Kidney epithelial cell (primary cell): Measurements from ENCODE around the gene FOSB. TPM values are rescaled to one million over a fixed set of nuclear protein-coding genes. Genes with fewer than 3 reads are reported as not detected.
A peak's percentile ranks its signal among the peaks of the same experiment; 100 is the strongest.

Experiments used
- DNase-seq: peaks from one replicate; pipeline ENCODE4 v3.0.0-alpha.2; 2010; ENCODE audit warnings: low read depth
- H3K27me3 ChIP-seq: 2 replicates; pipeline ENCODE4 v1.6.0; 2011; ENCODE audit warnings: low read length; ENCODE audit not compliant: control insufficient read depth, insufficient read depth
- H3K36me3 ChIP-seq: 2 replicates; pipeline ENCODE4 v1.5.1; 2011; ENCODE audit warnings: low read length; ENCODE audit not compliant: control insufficient read depth, insufficient read depth
- H3K4me3 ChIP-seq: 2 replicates; pipeline ENCODE4 v1.5.1; 2011; ENCODE audit warnings: low read depth, mild to moderate bottlenecking, control low read depth, low read length
- CTCF ChIP-seq: IDR thresholded peaks from 2 replicates; pipeline ENCODE4 v1.5.1; 2011; ENCODE audit warnings: mild to moderate bottlenecking, moderate library complexity, low read length, control low read depth, inconsistent platforms; ENCODE audit not compliant: insufficient read depth, poor library complexity, severe bottlenecking
- total RNA-seq: library from RNA; depleted of rRNA; stranded (reverse); fragments of >200 nt; gene quantifications from 2 replicates; pipeline ENCODE4 v1.2.3, GENCODE V29; 2015

Gene FOSB
- total RNA-seq, 1 donor from 2014 or later, result 1.6 TPM

GRCh38 chr19:45462174-45462573, 5.6 kb upstream of the FOSB start:
- no peaks in the 10 kb centered on the region for H3K36me3 ChIP-seq
- no peak for DNase-seq
- H3K4me3 ChIP-seq, result no peak overlapping the region
- no peak for TF ChIP-seq CTCF
- H3K27me3 ChIP-seq, result no peaks in the 10 kb centered on the region

DNA sequence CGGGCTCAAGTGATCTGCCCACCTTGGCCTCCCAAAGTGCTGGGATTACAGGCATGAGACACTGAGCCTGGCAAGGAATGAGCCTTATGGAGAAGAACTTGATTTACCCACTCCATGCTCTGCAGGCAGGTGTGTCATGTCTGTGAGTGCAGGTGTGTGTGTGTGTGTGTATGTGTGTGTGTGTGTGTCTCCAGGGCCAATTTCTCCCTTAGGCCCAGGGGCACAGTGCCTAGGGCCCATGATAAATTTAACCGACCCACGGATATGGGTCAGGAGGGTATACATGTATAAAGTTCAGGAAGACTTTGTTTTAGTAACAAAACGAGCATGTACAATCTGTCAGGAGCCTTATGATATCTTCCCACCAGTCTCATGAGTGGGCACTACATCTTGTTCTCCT, 4.6 kb upstream of the FOSB start:
- H3K27me3 ChIP-seq, result no peaks in the 10 kb centered on the region
- no peak for TF ChIP-seq CTCF

DNA sequence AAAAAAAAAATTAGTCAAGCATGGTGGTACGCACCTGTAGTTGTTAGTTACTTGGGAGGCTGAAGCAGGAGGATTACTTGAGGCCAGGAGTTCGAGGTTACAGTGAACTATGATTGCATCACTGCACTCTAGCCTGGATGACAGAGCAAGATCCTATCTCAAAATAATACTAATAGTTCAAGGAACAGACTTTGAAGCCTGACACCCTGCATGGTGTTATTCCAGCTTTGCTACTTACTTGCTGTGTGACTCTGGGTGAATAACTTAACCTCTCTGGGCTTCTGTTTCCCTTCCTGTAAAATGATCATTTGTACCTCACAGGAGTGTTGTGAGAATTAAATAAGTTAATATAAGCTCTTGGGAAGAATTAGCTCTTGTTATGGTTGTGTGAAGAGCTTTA, 3.5 kb upstream of the FOSB start:
- no peaks in the 10 kb centered on the region for H3K27me3 ChIP-seq
- no peak overlapping the region for H3K4me3 ChIP-seq
- no peak for TF ChIP-seq CTCF
- no peaks in the 10 kb centered on the region for H3K36me3 ChIP-seq
- no peak for DNase-seq

More for the DNA sequence above, 4.6 kb upstream of the FOSB start:
- DNase-seq, result no peak
- no peak overlapping the region for H3K4me3 ChIP-seq
- H3K36me3 ChIP-seq, result no peaks in the 10 kb centered on the region

DNA sequence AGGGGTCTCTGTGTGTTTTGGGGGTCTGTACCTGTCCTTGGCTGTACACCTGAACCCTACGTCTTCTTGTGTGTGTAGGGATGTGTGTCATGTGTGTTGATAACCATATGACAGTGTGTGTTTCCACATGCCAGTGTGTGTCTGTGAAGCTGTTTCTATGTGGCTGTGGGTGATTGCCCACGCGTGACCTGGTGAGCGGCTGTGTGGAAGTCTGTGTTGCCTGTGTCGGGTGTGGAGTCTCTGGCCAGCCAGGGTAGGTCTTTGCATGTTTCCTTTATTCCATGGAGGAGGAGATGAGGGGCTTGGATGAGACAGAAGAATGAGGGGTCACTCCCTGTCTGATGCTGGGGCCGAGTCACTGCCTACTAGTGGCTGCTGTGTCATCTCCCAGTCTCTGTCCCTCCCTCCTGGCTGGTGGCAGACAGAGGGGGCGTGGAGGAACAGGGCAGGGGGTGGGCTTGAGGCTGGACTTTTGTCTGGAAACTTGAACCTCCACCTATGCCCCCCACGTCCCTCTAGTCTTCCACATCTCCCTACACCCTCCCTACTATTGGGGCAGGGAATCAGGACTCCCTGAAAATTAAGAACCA, 2.8 kb upstream of the FOSB start:
- Histone ChIP-seq H3K36me3 (no peaks in the 10 kb centered on the region), H3K4me3 (no peak overlapping the region), H3K27me3 (no peaks in the 10 kb centered on the region)
- no peak for TF ChIP-seq CTCF
- DNase-seq, result no peak

- H3K27me3 ChIP-seq, result no peaks in the 10 kb centered on the region
- peak; percentile 12 for TF ChIP-seq CTCF
- peak overlapping the region; percentile 36 for H3K4me3 ChIP-seq
- DNase-seq, result no peak
- no peaks in the 10 kb centered on the region for H3K36me3 ChIP-seq
Observed at GRCh38 chr19:45467115-45467455, 711 bp upstream of the FOSB start.

DNA sequence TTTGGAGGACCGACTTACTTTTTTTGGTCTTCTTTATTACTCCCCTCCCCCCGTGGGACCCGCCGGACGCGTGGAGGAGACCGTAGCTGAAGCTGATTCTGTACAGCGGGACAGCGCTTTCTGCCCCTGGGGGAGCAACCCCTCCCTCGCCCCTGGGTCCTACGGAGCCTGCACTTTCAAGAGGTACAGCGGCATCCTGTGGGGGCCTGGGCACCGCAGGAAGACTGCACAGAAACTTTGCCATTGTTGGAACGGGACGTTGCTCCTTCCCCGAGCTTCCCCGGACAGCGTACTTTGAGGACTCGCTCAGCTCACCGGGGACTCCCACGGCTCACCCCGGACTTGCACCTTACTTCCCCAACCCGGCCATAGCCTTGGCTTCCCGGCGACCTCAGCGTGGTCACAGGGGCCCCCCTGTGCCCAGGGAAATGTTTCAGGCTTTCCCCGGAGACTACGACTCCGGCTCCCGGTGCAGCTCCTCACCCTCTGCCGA, 409 bp downstream of the FOSB start:
- no peak for TF ChIP-seq CTCF
- Histone ChIP-seq H3K36me3 (no peaks in the 10 kb centered on the region), H3K4me3 (peak overlapping the region; percentile 59), H3K27me3 (no peaks in the 10 kb centered on the region)
- no peak for DNase-seq
